ENCODE measurements around the gene LMOD3. TPM values are rescaled to one million over a fixed set of nuclear protein-coding genes. Genes with fewer than 3 reads are reported as not detected.

The LMOD3 gene
- total and polyA plus RNA-seq, 2 of the 4 experiments (the other 2 are of a cell fraction), result not detected

GRCh38 chr3:69119681-69120080 lies 2.7 kb downstream of the LMOD3 start:
- no peak overlapping the region for H3K56ac ChIP-seq (ENCODE audit: extremely low read depth, insufficient read depth, low read length)
- no peak overlapping the region for H3K4me3 ChIP-seq (ENCODE audit: insufficient read depth, low read depth, low read length)
- no peak overlapping the region for H2BK120ac ChIP-seq (ENCODE audit: low read depth, low read length)
- CTCF ChIA-PET, result interaction anchor here (1.6 kb wide), 3 partner anchors 36 to 187 kb away, joined by 5 to 6 read pairs (median 6); no protein-coding TSS in a partner anchor
- WGBS, 2 experiments (ENCODE audit: extremely low coverage in 2 of 2, insufficient read length in 1 of 2), result 62 to 100% methylated on average over 2 to 3 of the region's 5 CpGs
- BruUV-seq (replicated peaks), result no TSS peak
- H3K18ac ChIP-seq (ENCODE audit: low read depth, low read length), result no peak overlapping the region
- H3K9ac ChIP-seq (ENCODE audit: low read depth, low read length), result no peak overlapping the region
- intact Hi-C loops (cut with micrococcal nuclease), result loop anchor here (2.0 to 10.0 kb wide), 2 partner anchors 291 to 555 kb away; no protein-coding TSS in a partner anchor
- no peak overlapping the region for H2BK5ac ChIP-seq (ENCODE audit: low read depth, low read length, poor library complexity, severe bottlenecking)
- no peak overlapping the region for H3K23ac ChIP-seq (ENCODE audit: low read depth, low read length)
- dilution Hi-C loops (cut with HindIII; ENCODE audit: low sequenced_read_pairs, unreplicated experiment), result no loop called here
- H2AK9ac ChIP-seq (replicated peaks; ENCODE audit: low read depth, low read length, poor library complexity), result no peak overlapping the region
- no peaks in the 10 kb centered on the region for H3K9me1 ChIP-seq (ENCODE audit: insufficient read depth, low read length)
- no peaks in the 10 kb centered on the region for H3K36me3 ChIP-seq (ENCODE audit: control insufficient read depth, insufficient read depth, low read length)
- H3K9me3 ChIP-seq (ENCODE audit: control insufficient read depth, insufficient read depth, low read length), result no peaks in the 10 kb centered on the region
- no peak overlapping the region for H4K91ac ChIP-seq (ENCODE audit: insufficient read depth, low read depth, low read length)
- ATAC-seq (ENCODE audit: low read depth) (no peak), DNase-seq (no peak)
- no peak overlapping the region for H4K8ac ChIP-seq (ENCODE audit: low read depth in 2 of 2, low read length in 2 of 2)
- no peak overlapping the region for H3K27ac ChIP-seq (ENCODE audit: insufficient read depth, low read length)
- no peak overlapping the region for H3K14ac ChIP-seq (replicated peaks; ENCODE audit: low read depth, low read length)
- no peak overlapping the region for H2AK5ac ChIP-seq (ENCODE audit: low read depth, low read length)
- H4K5ac ChIP-seq (ENCODE audit: low read depth, low read length), result no peak overlapping the region
- no peak overlapping the region for H2BK20ac ChIP-seq (ENCODE audit: low read depth, low read length)
- no peaks in the 10 kb centered on the region for H3K79me1 ChIP-seq (ENCODE audit: low read depth in 1 of 2, low read length in 2 of 2)
- no peak overlapping the region for H2AFZ ChIP-seq (replicated peaks; ENCODE audit: low read length, poor library complexity)
- H3K4ac ChIP-seq (ENCODE audit: low read depth, low read length), result no peak overlapping the region
- POLR2A ChIA-PET (ENCODE audit: unreplicated experiment), result no interaction called here
- H4K20me1 ChIP-seq (ENCODE audit: insufficient read depth, low read length), result no peaks in the 10 kb centered on the region
- H3K27me3 ChIP-seq (ENCODE audit: control insufficient read depth, insufficient read depth, low read length), result peaks cover 7% of the 10 kb centered on the region
- H2BK15ac ChIP-seq (ENCODE audit: low read depth, low read length), result no peak overlapping the region
- no peak overlapping the region for H3K4me2 ChIP-seq (ENCODE audit: low read depth, low read length)
- in situ Hi-C loops (cut with MboI; ENCODE audit: low sequenced_read_pairs), result no loop called here
- H3K4me1 ChIP-seq (ENCODE audit: control insufficient read depth, insufficient read depth, low read length), result no peaks in the 10 kb centered on the region
- TF ChIP-seq POLR2A (IDR thresholded peaks at IDR 0.05; ENCODE audit: low read depth, low read length) (no peak), RFX5 (IDR thresholded peaks at IDR 0.05; ENCODE audit: low read depth, low read length) (no peak), SMC3 (IDR thresholded peaks at IDR 0.05; ENCODE audit: low read depth, low read length) (no peak), CEBPB (IDR thresholded peaks at IDR 0.05; ENCODE audit: low read depth, low read length) (no peak), FOS (IDR thresholded peaks at IDR 0.05; ENCODE audit: low read depth, low read length) (no peak), NFE2L2 (IDR thresholded peaks at IDR 0.05; ENCODE audit: low read depth, low read length) (no peak), BHLHE40 (IDR thresholded peaks at IDR 0.05; ENCODE audit: low read depth, low read length) (no peak), ELK1 (IDR thresholded peaks at IDR 0.05; ENCODE audit: borderline replicate concordance, low read depth, low read length) (no peak), USF2 (IDR thresholded peaks at IDR 0.05; ENCODE audit: low read depth, low read length) (no peak), MAZ (IDR thresholded peaks at IDR 0.05; ENCODE audit: borderline replicate concordance, low read depth, low read length) (no peak), CHD1 (IDR thresholded peaks at IDR 0.05; ENCODE audit: low read depth, low read length) (no peak), RAD21 (IDR thresholded peaks at IDR 0.05; ENCODE audit: low read length) (no peak), MXI1 (IDR thresholded peaks at IDR 0.05; ENCODE audit: borderline replicate concordance, low read depth, low read length) (no peak)
